Limb (tissue), 2 donors: ENCODE measurements around the gene ELOVL5.
A peak's percentile ranks its signal among the peaks of the same experiment; 100 is the strongest.
"Not testable (repeated sequence)": the region's sequence is repeated elsewhere in the genome, so short reads cannot be mapped to it uniquely, and the experiment has no call there.

Experiments
- DNase-seq, 2 donors: peaks; one replicate each; pipeline ENCODE4 v3.0.0-alpha.2; 2016; ENCODE audit errors: extremely low spot score in 2 of 2

The ELOVL5 gene

GRCh38 chr6:53305506-53306005 lies 43.2 kb downstream of the ELOVL5 start:
- not testable (repeated sequence) for DNase-seq

GRCh38 chr6:53304953-53305352 lies 43.8 kb downstream of the ELOVL5 start:
- DNase-seq, result not testable (repeated sequence)

- DNase-seq, result peak in 1 of 2 donors; percentile 39
Measured at GRCh38 chr6:53302678-53303360, 45.9 kb downstream of the ELOVL5 start.

- DNase-seq, result no peak
Measured at GRCh38 chr6:53301801-53302537, 46.8 kb downstream of the ELOVL5 start.

GRCh38 chr6:53300656-53301551 lies 47.8 kb downstream of the ELOVL5 start:
- DNase-seq, result no peak

- DNase-seq, result no peak
Measured at GRCh38 chr6:53299331-53300005, 49.3 kb downstream of the ELOVL5 start.

GRCh38 chr6:53297004-53297403 lies 51.7 kb downstream of the ELOVL5 start:
- no peak for DNase-seq

- DNase-seq, result no peak
Measured at GRCh38 chr6:53295176-53295575, 53.6 kb downstream of the ELOVL5 start.

GRCh38 chr6:53294611-53295010 lies 54.1 kb downstream of the ELOVL5 start:
- no peak for DNase-seq

- DNase-seq, result peak in 1 of 2 donors; percentile 39
Measured at GRCh38 chr6:53294095-53294494, 54.7 kb downstream of the ELOVL5 start.

- DNase-seq, result no peak
Measured at GRCh38 chr6:53293691-53294090, 55.1 kb downstream of the ELOVL5 start.

GRCh38 chr6:53290537-53291510 lies 57.9 kb downstream of the ELOVL5 start:
- DNase-seq, result no peak

GRCh38 chr6:53287336-53288225 lies 61.2 kb downstream of the ELOVL5 start:
- no peak for DNase-seq

- no peak for DNase-seq
Measured at GRCh38 chr6:53284901-53285300, 63.8 kb downstream of the ELOVL5 start.

GRCh38 chr6:53282741-53283140 lies 66.0 kb downstream of the ELOVL5 start:
- DNase-seq, result peak in 1 of 2 donors; percentile 38

GRCh38 chr6:53282234-53282633 lies 66.5 kb downstream of the ELOVL5 start:
- DNase-seq, result no peak

GRCh38 chr6:53281518-53282215 lies 67.1 kb downstream of the ELOVL5 start:
- no peak for DNase-seq

GRCh38 chr6:53280207-53280606 lies 68.5 kb downstream of the ELOVL5 start:
- DNase-seq, result no peak
